Keratinocyte (primary cell): Measurements from ENCODE around the gene SKIC3. TPM values are rescaled to one million over a fixed set of nuclear protein-coding genes. Genes with fewer than 3 reads are reported as not detected.

Experiments
- DNase-seq: peaks from one replicate; pipeline ENCODE4 v3.0.0-alpha.2; 2011; ENCODE audit warnings: low read depth, missing footprints, low spot score
- FAIRE-seq: peaks from 2 replicates; lab custom pipeline; 2011; peaks lifted over from hg19 to GRCh38; lab: Jason Lieb, UNC
- H2AFZ ChIP-seq: 2 replicates; pipeline ENCODE4 v1.6.0; 2012; ENCODE audit warnings: low read length, control low read depth, inconsistent platforms; ENCODE audit not compliant: control insufficient read depth
- H3K27ac ChIP-seq: 2 replicates; pipeline ENCODE4 v1.5.1; 2011; ENCODE audit warnings: low read length; ENCODE audit not compliant: control insufficient read depth, insufficient read depth
- H3K27me3 ChIP-seq: 3 replicates; pipeline ENCODE4 v1.6.0; 2011; ENCODE audit warnings: low read length; ENCODE audit not compliant: control insufficient read depth, insufficient read depth; ENCODE audit errors: extremely low read depth
- H3K36me3 ChIP-seq, 2 experiments: 2 replicates in 1 of 2; 3 replicates in 1 of 2; pipeline ENCODE4 v1.5.1; 2011; ENCODE audit warnings: low read length in 2 of 2, mild to moderate bottlenecking in 1 of 2; ENCODE audit not compliant: control insufficient read depth in 2 of 2, insufficient read depth in 2 of 2; ENCODE audit errors: extremely low read depth in 1 of 2
- H3K4me1 ChIP-seq: 3 replicates; pipeline ENCODE4 v1.5.1; 2011; ENCODE audit warnings: low read length; ENCODE audit not compliant: control insufficient read depth, insufficient read depth; ENCODE audit errors: extremely low read depth
- H3K4me2 ChIP-seq: 3 replicates; pipeline ENCODE4 v1.6.0; 2011; ENCODE audit warnings: low read depth, low read length; ENCODE audit not compliant: control insufficient read depth, insufficient read depth; ENCODE audit errors: extremely low read depth
- H3K4me3 ChIP-seq, 3 experiments: fragments of 200-600 bp in 1 of 3; sonication (generic) in 1 of 3; 2 replicates in 2 of 3; 3 replicates in 1 of 3; pipeline ENCODE4 v1.5.1; 2011 to 2016; ENCODE audit warnings: low read length in 3 of 3, mild to moderate bottlenecking in 3 of 3, control low read depth in 2 of 3, inconsistent platforms in 1 of 3, low read depth in 1 of 3, mixed read lengths in 1 of 3, mixed run types in 1 of 3, moderate library complexity in 1 of 3; ENCODE audit not compliant: control insufficient read depth in 2 of 3, insufficient read depth in 2 of 3; ENCODE audit errors: extremely low read depth in 1 of 3
- H3K79me2 ChIP-seq: 2 replicates; pipeline ENCODE4 v1.6.0; 2012; ENCODE audit warnings: low read length; ENCODE audit not compliant: control insufficient read depth, insufficient read depth
- H3K9ac ChIP-seq: 3 replicates; pipeline ENCODE4 v1.6.0; 2011; ENCODE audit warnings: low read length; ENCODE audit not compliant: control insufficient read depth, insufficient read depth; ENCODE audit errors: extremely low read depth
- H3K9me1 ChIP-seq: 3 replicates; pipeline ENCODE4 v1.6.0; 2011; ENCODE audit warnings: low read length; ENCODE audit not compliant: control insufficient read depth, insufficient read depth; ENCODE audit errors: extremely low read depth
- H3K9me3 ChIP-seq: 2 replicates; pipeline ENCODE4 v1.5.1; 2012; ENCODE audit warnings: low read depth, low read length; ENCODE audit not compliant: control insufficient read depth
- H4K20me1 ChIP-seq: 3 replicates; pipeline ENCODE4 v1.6.0; 2011; ENCODE audit warnings: low read length; ENCODE audit not compliant: control insufficient read depth, insufficient read depth; ENCODE audit errors: extremely low read depth
- CTCF ChIP-seq, 3 experiments: IDR thresholded peaks in 1 of 3; conservative IDR thresholded peaks in 1 of 3; optimal IDR thresholded peaks in 1 of 3; 2 replicates in 2 of 3; 3 replicates in 1 of 3; pipeline versions ENCODE3 to v1.5.1; 2011; ENCODE audit warnings: low read length in 3 of 3, mild to moderate bottlenecking in 3 of 3, moderate library complexity in 2 of 3, control low read depth in 1 of 3, inconsistent platforms in 1 of 3; ENCODE audit not compliant: insufficient read depth in 2 of 3; ENCODE audit errors: extremely low read depth in 1 of 3
- EZH2 ChIP-seq: IDR thresholded peaks from one replicate; pipeline ENCODE4 v1.6.1; 2012; ENCODE audit warnings: inconsistent platforms, mild to moderate bottlenecking, low read length, moderate library complexity
- dilution Hi-C: fragments of 300-500 bp; cut with MboI; formaldehyde crosslinking; loops from one replicate; pipeline ENCODE4 v1.7.0; 2020; ENCODE audit warnings: low sequenced_read_pairs; ENCODE audit not compliant: extremely low pct_ligation_motif_present
- polyA plus RNA-seq, 5 experiments: library from polyadenylated mRNA; depleted of rRNA in 3 of 5; stranded (reverse) in 3 of 5; stranded (forward) in 1 of 5; unstranded in 1 of 5; fragments of >200 nt; gene quantifications; 1 replicate in 1 of 5; 2 replicates in 3 of 5; 3 replicates in 1 of 5; pipeline versions ENCODE4 v1.2.1 to v1.2.3, GENCODE V29; 2011 to 2012; ENCODE audit warnings: missing spikeins in 2 of 5, low read depth in 1 of 5, low replicate concordance in 1 of 5

The SKIC3 gene
- polyA plus RNA-seq, 1 donor (not counting 4 experiments of a cell fraction or from before 2014, with no cell fraction given): 63.8 TPM

GRCh38 chr5:95531491-95531890 is 23.3 kb downstream of the SKIC3 start:
- H3K9ac ChIP-seq: no peak overlapping the region
- TF ChIP-seq CTCF (optimal IDR thresholded peaks at IDR 0.05 in 1 of 3, IDR thresholded peaks at IDR 0.05 in 1 of 3, conservative IDR thresholded peaks at IDR 0.05 in 1 of 3; ENCODE audit: extremely low read depth in 1 of 3, insufficient read depth in 2 of 3, low read length in 3 of 3) (no peak), EZH2 (no peak)
- peaks cover 2% of the 10 kb centered on the region for H3K79me2 ChIP-seq
- peaks cover 12 to 13% of the 10 kb centered on the region in 2 experiments for H3K36me3 ChIP-seq
- no peaks in the 10 kb centered on the region for H3K9me1 ChIP-seq
- no peaks in the 10 kb centered on the region for H3K4me1 ChIP-seq
- H3K4me3 ChIP-seq: no peak overlapping the region
- DNase-seq (no peak), FAIRE-seq (peak; percentile 9)
- H2AFZ ChIP-seq: no peak overlapping the region
- H3K4me2 ChIP-seq: no peak overlapping the region
- H3K9me3 ChIP-seq: no peaks in the 10 kb centered on the region
- no peak overlapping the region for H3K27ac ChIP-seq
- H4K20me1 ChIP-seq: no peaks in the 10 kb centered on the region
- no peaks in the 10 kb centered on the region for H3K27me3 ChIP-seq
- dilution Hi-C loops: no loop called here

GRCh38 chr5:95530416-95530815 is 24.4 kb downstream of the SKIC3 start:
- H3K27ac ChIP-seq: peak overlapping the region; percentile 37
- H3K9ac ChIP-seq: no peak overlapping the region
- no peaks in the 10 kb centered on the region for H3K9me3 ChIP-seq
- no peaks in the 10 kb centered on the region for H3K27me3 ChIP-seq
- no peak for TF ChIP-seq EZH2
- no peak for TF ChIP-seq CTCF (optimal IDR thresholded peaks at IDR 0.05 in 1 of 3, IDR thresholded peaks at IDR 0.05 in 1 of 3, conservative IDR thresholded peaks at IDR 0.05 in 1 of 3; ENCODE audit: extremely low read depth in 1 of 3, insufficient read depth in 2 of 3, low read length in 3 of 3)
- H3K4me1 ChIP-seq: no peaks in the 10 kb centered on the region
- FAIRE-seq: peak; percentile 51
- no peaks in the 10 kb centered on the region for H4K20me1 ChIP-seq
- H3K36me3 ChIP-seq: peaks cover 12 to 13% of the 10 kb centered on the region in 2 experiments
- no peak for DNase-seq
- H3K4me3 ChIP-seq: no peak overlapping the region
- H3K79me2 ChIP-seq: peaks cover 2% of the 10 kb centered on the region
- H3K4me2 ChIP-seq: no peak overlapping the region
- dilution Hi-C loops: no loop called here
- no peaks in the 10 kb centered on the region for H3K9me1 ChIP-seq
- no peak overlapping the region for H2AFZ ChIP-seq
